ENCODE data around the gene PTPRF.

Gene PTPRF

GRCh38 chr1:43585557-43585956, 54.9 kb downstream of the PTPRF start:
- DNase-seq = no peak

- DNase-seq = peak; percentile 48
Observed at GRCh38 chr1:43586136-43586731, 55.6 kb downstream of the PTPRF start.

DNA sequence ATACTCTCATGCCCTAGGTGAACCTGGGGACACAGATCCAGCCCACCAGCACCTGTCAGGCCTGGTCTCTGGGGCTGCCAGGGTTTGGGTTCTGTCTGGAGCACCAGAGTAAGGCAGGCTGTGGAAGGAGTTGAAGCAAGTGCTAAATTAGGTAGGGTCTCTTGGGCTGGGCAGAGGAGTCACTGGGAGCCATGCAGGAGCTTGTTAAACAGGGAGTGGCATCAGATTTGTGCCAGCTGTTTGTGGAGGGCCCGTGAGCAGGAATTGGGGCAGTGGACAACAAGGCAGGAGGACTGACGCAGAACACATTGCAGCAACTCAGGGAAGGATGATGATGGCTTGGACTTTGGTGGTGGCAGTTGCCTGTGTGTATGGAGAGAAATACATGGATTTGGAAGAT, 56.3 kb downstream of the PTPRF start:
- DNase-seq = no peak

DNA sequence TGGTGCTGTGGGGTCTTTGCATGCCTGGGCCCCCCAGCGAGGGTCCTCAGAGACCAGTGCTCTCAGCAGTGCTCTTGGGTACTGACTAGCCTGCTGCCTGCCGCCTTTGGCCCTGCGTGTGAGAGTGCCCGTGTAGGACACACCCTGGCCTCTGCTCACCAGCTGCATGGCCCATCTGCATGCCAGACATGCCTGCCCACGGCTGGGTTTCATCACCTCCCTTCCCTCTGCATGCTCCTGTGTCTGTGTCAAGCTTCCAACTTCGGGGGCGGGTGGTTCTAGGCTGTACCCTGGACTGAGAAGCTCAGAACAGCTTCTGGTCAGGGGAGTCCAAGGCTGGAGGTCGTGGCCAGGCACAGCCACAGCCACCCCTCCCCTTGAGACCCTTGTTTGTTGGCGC, 56.9 kb downstream of the PTPRF start:
- DNase-seq = no peak

GRCh38 chr1:43588592-43588991, 57.9 kb downstream of the PTPRF start:
- DNase-seq = no peak

DNA sequence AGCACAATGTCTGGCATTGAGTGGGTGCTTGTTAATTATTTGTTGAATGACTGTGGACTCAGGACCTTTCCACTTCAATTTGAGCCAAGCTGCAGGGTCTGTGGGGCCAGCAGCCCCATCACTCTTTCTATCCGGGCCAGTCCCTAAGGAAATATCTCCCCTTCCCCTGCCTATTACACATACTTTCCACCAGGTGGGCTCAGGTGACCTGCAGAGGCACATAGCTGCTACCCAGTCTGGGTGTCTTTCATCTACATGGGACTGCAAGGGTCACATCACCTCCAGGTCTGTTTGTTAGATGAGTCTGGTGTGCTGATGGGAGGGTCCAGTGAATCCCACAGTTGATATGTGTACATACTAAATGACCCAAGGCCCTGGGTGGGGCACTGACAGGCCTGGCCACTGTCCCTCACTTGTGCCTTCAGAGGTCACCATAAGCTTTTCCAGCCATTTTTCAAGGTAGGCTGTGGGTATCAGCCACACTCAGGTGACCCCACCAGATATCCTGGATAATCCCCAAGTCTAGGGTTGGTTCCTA, 59.8 kb downstream of the PTPRF start:
- DNase-seq = no peak

DNA sequence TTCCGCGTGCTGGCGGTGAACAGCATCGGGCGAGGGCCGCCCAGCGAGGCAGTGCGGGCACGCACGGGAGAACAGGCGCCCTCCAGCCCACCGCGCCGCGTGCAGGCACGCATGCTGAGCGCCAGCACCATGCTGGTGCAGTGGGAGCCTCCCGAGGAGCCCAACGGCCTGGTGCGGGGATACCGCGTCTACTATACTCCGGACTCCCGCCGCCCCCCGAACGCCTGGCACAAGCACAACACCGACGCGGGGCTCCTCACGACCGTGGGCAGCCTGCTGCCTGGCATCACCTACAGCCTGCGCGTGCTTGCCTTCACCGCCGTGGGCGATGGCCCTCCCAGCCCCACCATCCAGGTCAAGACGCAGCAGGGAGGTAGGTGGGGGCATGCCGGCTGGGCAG, 60.5 kb downstream of the PTPRF start:
- no peak for DNase-seq

- DNase-seq = no peak
Observed at GRCh38 chr1:43592051-43592665, 61.5 kb downstream of the PTPRF start.

GRCh38 chr1:43592974-43593683, 62.4 kb downstream of the PTPRF start:
- DNase-seq = no peak

- DNase-seq = no peak
Observed at GRCh38 chr1:43596579-43596978, 65.9 kb downstream of the PTPRF start.

DNA sequence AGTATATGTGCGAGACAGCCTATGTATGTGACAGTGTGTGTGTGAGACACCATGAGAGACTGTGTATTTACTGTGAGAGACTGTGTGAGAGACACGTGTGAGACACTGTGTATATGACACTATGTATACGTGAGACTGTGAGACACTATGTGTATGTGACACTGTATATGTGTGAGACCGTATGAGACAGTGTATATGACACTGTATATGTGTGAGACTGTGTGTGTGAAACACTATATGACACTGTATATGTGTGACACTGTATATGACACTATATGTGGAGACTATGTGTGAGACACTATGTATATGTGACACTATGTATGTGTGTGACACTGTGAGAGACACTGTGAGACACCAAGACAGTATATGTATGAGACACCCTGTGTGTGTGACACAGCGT, 66.3 kb downstream of the PTPRF start:
- DNase-seq = no peak

GRCh38 chr1:43597721-43598120, 67.0 kb downstream of the PTPRF start:
- DNase-seq = no peak

GRCh38 chr1:43598622-43599021, 67.9 kb downstream of the PTPRF start:
- DNase-seq = no peak

DNA sequence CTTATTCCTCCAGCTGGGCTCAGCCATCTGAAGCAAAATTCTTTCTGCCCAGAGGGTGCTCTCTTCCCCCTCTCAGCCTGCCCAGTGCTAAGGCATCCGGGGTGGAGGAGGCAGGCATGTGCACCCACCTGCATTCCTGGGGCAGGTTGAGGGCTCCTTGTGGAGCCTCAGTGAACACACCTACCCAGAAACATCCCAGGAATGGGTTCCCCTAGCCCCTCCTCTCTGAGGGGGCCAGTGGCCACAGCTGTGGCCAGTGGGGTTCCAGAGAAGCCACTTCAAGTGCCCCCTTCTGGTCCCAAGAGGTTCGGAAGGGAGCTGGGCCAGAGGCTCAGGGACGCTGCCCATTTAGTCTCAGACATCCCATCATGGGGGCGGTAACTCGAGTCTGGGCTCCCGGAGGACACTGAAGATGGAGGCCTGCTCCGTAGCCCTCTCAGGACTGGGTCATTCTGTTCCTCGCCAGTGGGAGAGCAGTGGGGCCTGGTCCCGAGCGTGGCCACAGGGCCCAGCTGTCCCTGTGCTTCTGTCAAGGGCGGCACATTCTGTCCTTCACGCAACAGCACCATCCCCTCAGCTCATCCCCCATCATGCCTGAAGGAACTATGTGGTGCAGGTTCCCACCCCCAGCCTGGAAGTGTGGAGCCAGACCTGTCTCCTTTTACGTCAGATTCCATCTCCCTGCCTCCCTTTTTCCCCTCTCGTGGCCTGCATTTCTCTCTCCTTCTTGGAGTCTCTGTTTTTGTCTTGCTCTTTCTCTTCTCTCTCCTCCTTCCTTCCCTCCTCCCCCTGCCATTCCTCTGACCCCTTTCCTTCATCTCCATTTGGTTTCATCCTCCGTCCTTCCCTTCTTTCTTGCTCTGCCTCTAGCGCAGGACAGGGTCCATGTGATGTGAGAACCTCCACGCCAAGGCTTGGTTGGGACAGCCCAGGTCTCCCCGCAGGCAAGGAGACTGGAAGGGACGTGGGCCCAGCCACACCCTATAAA, 69.6 kb downstream of the PTPRF start:
- DNase-seq = no peak

- no peak for DNase-seq
Observed at GRCh38 chr1:43602990-43603389, 72.3 kb downstream of the PTPRF start.

- DNase-seq = no peak
Observed at GRCh38 chr1:43604192-43604591, 73.5 kb downstream of the PTPRF start.

DNA sequence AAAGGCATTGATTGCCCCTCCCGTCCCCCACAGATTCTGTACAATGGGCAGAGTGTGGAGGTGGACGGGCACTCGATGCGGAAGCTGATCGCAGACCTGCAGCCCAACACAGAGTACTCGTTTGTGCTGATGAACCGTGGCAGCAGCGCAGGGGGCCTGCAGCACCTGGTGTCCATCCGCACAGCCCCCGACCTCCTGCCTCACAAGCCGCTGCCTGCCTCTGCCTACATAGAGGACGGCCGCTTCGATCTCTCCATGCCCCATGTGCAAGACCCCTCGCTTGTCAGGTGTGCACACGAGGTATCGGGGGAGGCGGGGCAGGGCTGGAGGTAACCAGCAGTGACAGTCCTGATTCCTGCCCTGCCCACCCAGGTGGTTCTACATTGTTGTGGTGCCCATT, 74.5 kb downstream of the PTPRF start:
- DNase-seq = no peak

DNA sequence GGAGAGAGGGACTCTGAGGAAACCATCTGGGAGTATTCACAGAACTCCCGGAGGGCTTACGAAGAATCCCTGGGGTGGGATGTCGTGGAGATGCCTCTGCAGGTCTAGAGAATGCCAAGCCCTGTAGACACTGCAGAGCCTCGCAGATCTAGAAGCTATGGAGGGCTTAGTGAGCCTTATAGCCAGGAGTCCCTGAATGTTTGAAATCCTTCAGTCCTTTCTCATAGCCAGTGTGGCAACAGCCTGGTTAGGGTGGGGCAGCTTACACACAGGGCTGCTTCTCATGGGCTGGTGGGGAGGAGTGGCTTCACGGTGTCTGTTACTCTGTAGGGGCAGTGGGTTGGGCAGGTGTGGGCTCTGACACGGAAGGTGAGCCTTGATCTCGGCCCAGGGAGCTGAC, 75.1 kb downstream of the PTPRF start:
- no peak for DNase-seq

GRCh38 chr1:43606624-43607023, 75.9 kb downstream of the PTPRF start:
- DNase-seq = no peak

DNA sequence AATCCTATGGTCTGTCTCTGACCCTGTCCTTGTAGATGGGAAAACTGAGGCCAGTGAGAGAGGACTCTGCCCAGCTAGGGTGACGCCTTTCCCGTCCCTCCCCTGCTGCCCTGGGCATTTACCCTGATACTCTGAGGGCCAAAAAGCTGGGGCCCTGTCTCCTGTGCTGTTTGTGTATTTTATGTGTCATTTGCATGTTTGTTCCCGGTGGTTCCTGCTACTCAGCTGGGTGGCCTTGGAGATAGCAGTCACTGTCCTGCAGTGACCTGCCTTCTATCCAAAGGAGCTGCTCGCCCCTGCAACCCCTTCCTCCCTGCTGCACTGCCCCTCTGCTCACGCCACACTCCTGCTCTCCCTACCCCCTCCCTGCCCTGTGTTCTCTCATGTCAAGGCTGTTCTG, 78.1 kb downstream of the PTPRF start:
- DNase-seq = no peak

DNA sequence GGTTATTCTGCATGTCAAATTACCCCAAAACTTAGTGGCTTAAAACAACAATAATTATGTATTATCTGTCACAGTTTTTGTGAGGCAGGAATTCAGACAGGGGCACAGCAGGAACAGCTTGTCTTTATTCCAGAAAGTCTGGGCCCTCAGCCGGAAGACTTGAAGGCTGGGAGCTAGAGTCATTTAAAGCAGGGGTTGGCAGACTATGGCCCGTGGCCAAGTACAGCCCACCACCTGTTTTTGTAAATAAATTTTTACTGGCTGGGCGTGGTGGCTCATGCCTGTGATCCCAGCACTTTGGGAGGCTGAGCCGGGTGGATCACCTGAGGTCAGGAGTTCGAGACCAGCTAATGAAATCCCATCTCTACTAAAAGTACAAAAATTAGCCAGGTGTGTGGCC, 79.7 kb downstream of the PTPRF start:
- no peak for DNase-seq

GRCh38 chr1:43611950-43612349, 81.3 kb downstream of the PTPRF start:
- no peak for DNase-seq

- no peak for DNase-seq
Observed at GRCh38 chr1:43612406-43612805, 81.7 kb downstream of the PTPRF start.

Data from NCI-H2107 (cell line).